Pancreas (tissue), 10 donors: ENCODE measurements around the gene GRIK5. TPM values are rescaled to one million over a fixed set of nuclear protein-coding genes. Genes with fewer than 3 reads are reported as not detected.

Source experiments
- ATAC-seq, 4 donors: fragments of 200-7000 bp; cut with Tn5 transposase; one replicate each; pipeline versions ENCODE4 v1.8.0 to v1.9.1; 2020; ENCODE audit warnings: mild to moderate bottlenecking in 4 of 4, moderate library complexity in 4 of 4
- DNase-seq, 6 donors: peaks; one replicate each; pipeline ENCODE4 v3.0.0-alpha.2; 2020
- FAIRE-seq: peaks from 2 replicates; lab custom pipeline; 2012; peaks lifted over from hg19 to GRCh38; lab: Jason Lieb, UNC
- H3K27ac ChIP-seq, 4 donors: fragments of 200-600 bp; sonication (generic); 1 replicate in 3 of 4; 2 replicates in 1 of 4; pipeline versions ENCODE4 v1.5.0 to v1.8.0; 2020
- H3K27me3 ChIP-seq, 4 donors: fragments of 200-600 bp; one replicate each; pipeline ENCODE4 v1.8.0; 2021
- H3K36me3 ChIP-seq, 3 donors: fragments of 200-600 bp; sonication (generic) in 1 of 3; one replicate each; pipeline versions ENCODE4 v1.5.0 to v1.8.0; 2020 to 2021
- H3K4me1 ChIP-seq, 3 donors: fragments of 200-600 bp; one replicate each; pipeline ENCODE4 v1.8.0; 2021
- H3K4me3 ChIP-seq, 4 donors: fragments of 200-600 bp; sonication (generic) in 2 of 4; one replicate each; pipeline versions ENCODE4 v1.5.0 to v1.8.0; 2020 to 2021
- H3K9me3 ChIP-seq, 4 donors: fragments of 200-600 bp; one replicate each; pipeline ENCODE4 v1.8.0; 2021
- WGBS, 2 donors: extraction: QIAGEN DNeasy Blood & Tissue Kit; methylation state at CpG; one replicate each; pipeline ENCODE4 v1.1.7; 2013; 5-methylcytosine and 5-hydroxymethylcytosine counted together
- intact Hi-C, 3 donors: fragments of 100-400 bp; cut with DNase I; formaldehyde crosslinking; loops; one replicate each; pipeline versions ENCODE4 v1.11.1 to v1.14.2; 2022
- polyA plus RNA-seq, 2 donors: library from polyadenylated mRNA; stranded (reverse); fragments of 200-250 nt; gene quantifications; one replicate each; pipeline ENCODE4 v1.2.3, GENCODE V29; 2013
- total RNA-seq, 6 donors: library from RNA; stranded (reverse); fragmentation: NEBNext Ultra II Directional in 4 of 6; extraction: Animal tissue kit (Norgen Biotek cat#: 25700) in 4 of 6; gene quantifications; one replicate each; pipeline versions ENCODE4 v1.2.1 to v1.2.4, GENCODE V29; 2021 to 2023
- TF ChIP-seq, protein P1 (sequence below), 4 donors: fragments of 200-600 bp; sonication (generic) in 3 of 4; IDR thresholded peaks; one replicate each; pipeline versions ENCODE4 v1.5.0 to v1.8.0; 2021; ENCODE audit warnings: antibody characterized with exemption in 4 of 4
- donor health status: healthy with polysubstance abuse.
- donor health status: DM: no; HTN: no; CAD: no; lungs with moderate emphysema.
- donor health status: DM: no; HTN: no; CAD: no.
- donor health status: control.
- donor health status: control.
- donor health status: Bipolar disorder and iron deficiency.
- donor health status: DM: yes; HTN: yes; CAD: no.
- donor health status: DM: no; HTN: no; CAD: no.
- donor health status: DM: no; HTN: no; CAD: no.
- donor health status: DM: yes; HTN: yes; CAD: no.

The GRIK5 gene
- total and polyA plus RNA-seq, 8 donors: 1.9 to 10.5 (median 3.4) TPM

- DNase-seq: no peak
- intact Hi-C loops: no loop called here
- Histone ChIP-seq H3K4me1 (no peaks in the 10 kb centered on the region), H3K9me3 (no peaks in the 10 kb centered on the region), H3K4me3 (no peak overlapping the region), H3K27ac (no peak overlapping the region), H3K27me3 (no peaks in the 10 kb centered on the region), H3K36me3 (no peaks in the 10 kb centered on the region)
- TF ChIP-seq, protein P1, sequence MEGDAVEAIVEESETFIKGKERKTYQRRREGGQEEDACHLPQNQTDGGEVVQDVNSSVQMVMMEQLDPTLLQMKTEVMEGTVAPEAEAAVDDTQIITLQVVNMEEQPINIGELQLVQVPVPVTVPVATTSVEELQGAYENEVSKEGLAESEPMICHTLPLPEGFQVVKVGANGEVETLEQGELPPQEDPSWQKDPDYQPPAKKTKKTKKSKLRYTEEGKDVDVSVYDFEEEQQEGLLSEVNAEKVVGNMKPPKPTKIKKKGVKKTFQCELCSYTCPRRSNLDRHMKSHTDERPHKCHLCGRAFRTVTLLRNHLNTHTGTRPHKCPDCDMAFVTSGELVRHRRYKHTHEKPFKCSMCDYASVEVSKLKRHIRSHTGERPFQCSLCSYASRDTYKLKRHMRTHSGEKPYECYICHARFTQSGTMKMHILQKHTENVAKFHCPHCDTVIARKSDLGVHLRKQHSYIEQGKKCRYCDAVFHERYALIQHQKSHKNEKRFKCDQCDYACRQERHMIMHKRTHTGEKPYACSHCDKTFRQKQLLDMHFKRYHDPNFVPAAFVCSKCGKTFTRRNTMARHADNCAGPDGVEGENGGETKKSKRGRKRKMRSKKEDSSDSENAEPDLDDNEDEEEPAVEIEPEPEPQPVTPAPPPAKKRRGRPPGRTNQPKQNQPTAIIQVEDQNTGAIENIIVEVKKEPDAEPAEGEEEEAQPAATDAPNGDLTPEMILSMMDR (IDR thresholded peaks at IDR 0.05): no peak
- no peak for ATAC-seq
- WGBS, 2 donors: 65 to 76% methylated on average over 7 of the region's 7 CpGs
- FAIRE-seq: no peak
Observed at GRCh38 chr19:42030645-42031440, 39.2 kb downstream of the GRIK5 start.

DNA sequence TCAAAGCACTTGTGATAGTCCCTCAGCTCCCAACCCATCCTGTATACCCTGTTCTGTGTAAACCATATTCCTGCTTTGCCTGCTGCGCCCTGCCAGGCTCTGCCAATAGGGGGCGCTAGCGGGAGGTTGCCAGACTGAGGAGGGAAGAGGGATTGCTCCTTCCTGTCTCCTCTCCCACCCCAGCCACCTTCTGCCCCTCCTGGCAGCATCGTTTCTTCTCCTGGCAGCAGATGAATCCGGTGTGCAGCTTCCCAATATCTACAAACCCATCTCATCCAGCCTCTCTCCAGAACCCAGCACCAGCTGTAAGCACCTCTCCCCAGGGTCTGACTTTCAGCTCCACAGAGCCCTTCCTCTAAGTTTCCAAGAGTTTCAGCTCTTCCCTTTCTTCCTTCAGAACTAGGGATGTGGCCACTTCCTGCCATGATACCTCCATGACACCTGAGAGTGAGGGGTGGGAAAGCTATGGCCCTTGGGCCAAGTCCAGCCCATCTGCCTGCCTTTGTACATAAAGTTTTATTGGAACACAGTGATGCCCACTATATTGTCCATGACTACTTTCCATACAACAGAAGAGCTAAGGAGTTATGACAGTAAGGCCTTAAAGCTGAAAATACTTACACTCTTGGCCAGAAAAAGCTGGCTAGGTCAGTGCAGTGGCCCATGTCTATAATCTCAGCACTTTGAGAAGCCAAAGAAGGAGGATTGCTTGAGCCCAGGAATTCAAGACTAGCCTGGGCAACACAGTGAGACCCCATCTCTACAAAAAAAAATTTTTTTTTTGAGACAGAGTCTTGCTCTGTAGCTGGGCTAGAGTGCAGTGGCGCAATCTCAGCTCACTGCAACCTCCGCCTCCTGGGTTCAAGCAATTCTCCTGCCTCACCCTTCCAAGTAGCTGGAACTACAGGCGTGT is 41.4 kb downstream of the GRIK5 start:
- Histone ChIP-seq H3K36me3 (no peaks in the 10 kb centered on the region), H3K9me3 (no peaks in the 10 kb centered on the region), H3K4me3 (no peak overlapping the region), H3K4me1 (no peaks in the 10 kb centered on the region), H3K27ac (no peak overlapping the region), H3K27me3 (no peaks in the 10 kb centered on the region)
- ATAC-seq (no peak), FAIRE-seq (no peak), DNase-seq (no peak)
- 43 to 44% methylated on average over 8 of the region's 8 CpGs for WGBS, 2 donors
- TF ChIP-seq, protein P1 (IDR thresholded peaks at IDR 0.05): no peak
- intact Hi-C loops: no loop called here

DNA sequence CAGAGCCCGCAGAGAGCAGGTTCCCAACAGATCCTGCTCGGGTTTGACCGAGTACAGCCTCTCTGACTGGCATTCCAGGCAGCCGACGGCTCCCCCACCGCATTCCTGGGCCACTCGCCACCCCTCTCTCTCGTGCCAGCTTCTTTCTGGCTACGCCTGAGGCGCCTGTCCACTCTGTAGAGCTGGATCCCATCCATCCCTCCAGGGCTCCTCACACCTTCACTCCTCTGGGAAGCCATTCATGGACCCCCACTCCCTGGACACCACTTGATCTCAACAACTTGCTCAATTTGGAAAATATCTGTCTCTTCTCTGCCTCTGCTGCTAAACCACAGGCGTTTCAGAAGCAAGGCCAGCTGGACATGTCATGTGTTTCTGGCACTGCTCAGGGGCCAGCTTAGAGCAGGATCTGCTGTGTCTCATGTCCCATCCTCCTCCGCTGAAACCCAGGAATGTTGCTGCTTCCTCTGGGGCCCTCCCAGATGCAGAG is 45.3 kb downstream of the GRIK5 start:
- Histone ChIP-seq H3K9me3 (no peaks in the 10 kb centered on the region), H3K4me1 (no peaks in the 10 kb centered on the region), H3K27ac (no peak overlapping the region), H3K4me3 (no peak overlapping the region), H3K36me3 (no peaks in the 10 kb centered on the region), H3K27me3 (no peaks in the 10 kb centered on the region)
- FAIRE-seq (no peak), ATAC-seq (peak in 1 of 4 donors; percentile 46), DNase-seq (peak in 1 of 6 donors; percentile 16)
- 36% methylated on average over 12 of the region's 12 CpGs for WGBS, 2 donors
- TF ChIP-seq, protein P1 (IDR thresholded peaks at IDR 0.05): no peak
- intact Hi-C loops: no loop called here

- DNase-seq (no peak), FAIRE-seq (no peak), ATAC-seq (no peak)
- Histone ChIP-seq H3K36me3 (no peaks in the 10 kb centered on the region), H3K4me1 (no peaks in the 10 kb centered on the region), H3K27ac (no peak overlapping the region), H3K9me3 (no peaks in the 10 kb centered on the region), H3K27me3 (no peaks in the 10 kb centered on the region), H3K4me3 (no peak overlapping the region)
- intact Hi-C loops: no loop called here
- whole genome bisulfite sequencing, 2 donors: 71 to 73% methylated on average over 4 of the region's 4 CpGs
- TF ChIP-seq, protein P1 (IDR thresholded peaks at IDR 0.05): no peak
Observed at GRCh38 chr19:42023943-42024260, 46.1 kb downstream of the GRIK5 start.
